Right hindlimb (tissue), 1 donor: ENCODE data around the gene PRR12.

Source experiments
- DNase-seq: peaks from one replicate; pipeline ENCODE4 v3.0.0-alpha.2; 2018

Gene PRR12

GRCh38 chr19:49564616-49565045 lies 26.4 kb upstream of the PRR12 start:
- DNase-seq = no peak

GRCh38 chr19:49565261-49565660 lies 25.7 kb upstream of the PRR12 start:
- no peak for DNase-seq

GRCh38 chr19:49566302-49566701 lies 24.7 kb upstream of the PRR12 start:
- DNase-seq = no peak

GRCh38 chr19:49567861-49568441 lies 23.0 kb upstream of the PRR12 start:
- DNase-seq = no peak

GRCh38 chr19:49570138-49570856 lies 20.7 kb upstream of the PRR12 start:
- peak; percentile 76 for DNase-seq

- no peak for DNase-seq
Observed at GRCh38 chr19:49570997-49571676, 19.8 kb upstream of the PRR12 start.

GRCh38 chr19:49573009-49573408 lies 18.0 kb upstream of the PRR12 start:
- no peak for DNase-seq

- DNase-seq = no peak
Observed at GRCh38 chr19:49573425-49573824, 17.6 kb upstream of the PRR12 start.

GRCh38 chr19:49574206-49574755 lies 16.7 kb upstream of the PRR12 start:
- DNase-seq = no peak

GRCh38 chr19:49579193-49579592 lies 11.8 kb upstream of the PRR12 start:
- DNase-seq = no peak

GRCh38 chr19:49579947-49580263 lies 11.1 kb upstream of the PRR12 start:
- DNase-seq = no peak

- peak; percentile 96 for DNase-seq
Observed at GRCh38 chr19:49580264-49581006, 10.5 kb upstream of the PRR12 start, which contains the start of gene NOSIP. Gene NOSIP (minus strand): TSS chr19:49580556. CDS start chr19:49560691, 19,865 bp downstream.

- no peak for DNase-seq
Observed at GRCh38 chr19:49581007-49581508, 9.9 kb upstream of the PRR12 start, which contains the start of gene PRRG2. Gene PRRG2 (plus strand): TSS chr19:49581316. CDS start chr19:49583220, 1,904 bp downstream.

- DNase-seq = no peak
Observed at GRCh38 chr19:49583239-49583638, 7.7 kb upstream of the PRR12 start.

GRCh38 chr19:49585023-49585422 lies 6.0 kb upstream of the PRR12 start:
- no peak for DNase-seq

GRCh38 chr19:49587227-49587626 lies 3.8 kb upstream of the PRR12 start:
- DNase-seq = no peak

- DNase-seq = no peak
Observed at GRCh38 chr19:49588365-49589122, 2.4 kb upstream of the PRR12 start.

- DNase-seq = no peak
Observed at GRCh38 chr19:49589502-49589905, 1.5 kb upstream of the PRR12 start.

GRCh38 chr19:49590071-49590970 lies 661 bp upstream of the PRR12 start:
- DNase-seq = peak; percentile 95

GRCh38 chr19:49591731-49592485 lies 926 bp downstream of the PRR12 start:
- peak; percentile 68 for DNase-seq
